IPS-NIHi7 (cell line): ENCODE data around the gene GTF2F2.

Experiments
- DNase-seq: peaks from one replicate; pipeline ENCODE4 v3.0.0; 2012; ENCODE audit warnings: mixed read lengths; ENCODE audit errors: extremely low spot score

Gene GTF2F2

GRCh38 chr13:45120967-45121831, 889 bp downstream of the GTF2F2 start:
- no peak for DNase-seq

- DNase-seq: no peak
These were observed 2.6 kb downstream of the GTF2F2 start for GRCh38 chr13:45122941-45123340.

- DNase-seq: no peak
These were observed 12.2 kb downstream of the GTF2F2 start for GRCh38 chr13:45132369-45133064.

GRCh38 chr13:45133396-45134118, 13.2 kb downstream of the GTF2F2 start:
- no peak for DNase-seq

GRCh38 chr13:45136741-45137504, 16.6 kb downstream of the GTF2F2 start:
- DNase-seq: no peak

GRCh38 chr13:45137526-45137925, 17.2 kb downstream of the GTF2F2 start:
- DNase-seq: no peak

GRCh38 chr13:45138282-45138681, 18.0 kb downstream of the GTF2F2 start:
- no peak for DNase-seq

- no peak for DNase-seq
These were observed 21.1 kb downstream of the GTF2F2 start for GRCh38 chr13:45141369-45141768.

- no peak for DNase-seq
These were observed 22.4 kb downstream of the GTF2F2 start for GRCh38 chr13:45142440-45143345.

- DNase-seq: no peak
These were observed 23.0 kb downstream of the GTF2F2 start for GRCh38 chr13:45143346-45143751.

GRCh38 chr13:45149964-45150363, 29.7 kb downstream of the GTF2F2 start:
- no peak for DNase-seq

GRCh38 chr13:45156565-45157361, 36.5 kb downstream of the GTF2F2 start:
- DNase-seq: no peak

- no peak for DNase-seq
These were observed 41.9 kb downstream of the GTF2F2 start for GRCh38 chr13:45162194-45162593.

- DNase-seq: no peak
These were observed 42.5 kb downstream of the GTF2F2 start for GRCh38 chr13:45162821-45163220.

GRCh38 chr13:45166858-45167257, 46.5 kb downstream of the GTF2F2 start:
- no peak for DNase-seq

GRCh38 chr13:45167611-45168554, 47.6 kb downstream of the GTF2F2 start:
- DNase-seq: no peak

- DNase-seq: no peak
These were observed 48.2 kb downstream of the GTF2F2 start for GRCh38 chr13:45168555-45168930.

- no peak for DNase-seq
These were observed 54.2 kb downstream of the GTF2F2 start for GRCh38 chr13:45174478-45174877.
